Smooth muscle cell (in vitro differentiated cells): ENCODE measurements around the gene TSPAN32. TPM values are rescaled to one million over a fixed set of nuclear protein-coding genes. Genes with fewer than 3 reads are reported as not detected.

Experiments
- DNase-seq: peaks from one replicate; lab custom pipeline; 2025; ENCODE audit not compliant: unreplicated experiment; lab: John Stamatoyannopoulos, UW
- H2AFZ ChIP-seq: fragments of 200-600 bp; sonication (generic); 2 replicates; pipeline ENCODE4 v1.6.0; 2016; ENCODE audit warnings: antibody characterized with exemption, low read depth, mild to moderate bottlenecking
- H3F3A ChIP-seq: fragments of 200-600 bp; sonication (generic); 2 replicates; pipeline ENCODE4 v1.6.0; 2017; ENCODE audit warnings: antibody characterized with exemption, low read depth
- H3K27ac ChIP-seq: fragments of 200-600 bp; sonication (generic); 2 replicates; pipeline ENCODE4 v1.5.1; 2016; ENCODE audit warnings: low read depth, mild to moderate bottlenecking
- H3K27me3 ChIP-seq: fragments of 200-600 bp; sonication (generic); 2 replicates; pipeline ENCODE4 v1.6.1; 2016; ENCODE audit warnings: low read depth, mild to moderate bottlenecking
- H3K36me3 ChIP-seq: fragments of 200-600 bp; sonication (generic); 2 replicates; pipeline ENCODE4 v1.5.1; 2016; ENCODE audit warnings: low read depth
- H3K4me1 ChIP-seq: fragments of 200-600 bp; sonication (generic); 2 replicates; pipeline ENCODE4 v1.5.1; 2016; ENCODE audit warnings: low read depth
- H3K4me2 ChIP-seq: fragments of 200-600 bp; sonication (generic); 2 replicates; pipeline ENCODE4 v1.6.0; 2016; ENCODE audit warnings: mild to moderate bottlenecking
- H3K4me3 ChIP-seq: fragments of 200-600 bp; sonication (generic); 2 replicates; pipeline ENCODE4 v1.5.1; 2016; ENCODE audit warnings: mild to moderate bottlenecking
- H3K79me2 ChIP-seq: fragments of 200-600 bp; sonication (generic); 2 replicates; pipeline ENCODE4 v1.6.0; 2016; ENCODE audit warnings: low read depth, mild to moderate bottlenecking
- H3K9ac ChIP-seq: fragments of 200-600 bp; sonication (generic); 2 replicates; pipeline ENCODE4 v1.6.0; 2016; ENCODE audit warnings: low read depth
- H3K9me3 ChIP-seq: fragments of 200-600 bp; sonication (generic); replicated peaks from 2 replicates; pipeline ENCODE4 v1.5.1; 2016; ENCODE audit warnings: low read depth
- H4K20me1 ChIP-seq: fragments of 200-600 bp; sonication (generic); 2 replicates; pipeline ENCODE4 v1.6.0; 2016; ENCODE audit warnings: low read depth
- WGBS: methylation state at CpG from one replicate; pipeline ENCODE4 v1.1.7; 2016; ENCODE audit warnings: low lambda C conversion rate; 5-methylcytosine and 5-hydroxymethylcytosine counted together
- polyA plus RNA-seq: library from polyadenylated mRNA; unstranded; fragments of >200 nt; fragmentation: Nextera tagmentation; extraction: Ambion mirVana; gene quantifications from 2 replicates; pipeline ENCODE4 v1.2.1, GENCODE V29; 2016
- total RNA-seq: library from RNA; depleted of rRNA; stranded (reverse); fragments of >200 nt; gene quantifications from 2 replicates; pipeline ENCODE4 v1.2.3, GENCODE V29; 2014
- TF ChIP-seq, protein P1 (sequence below): fragments of 200-600 bp; sonication (generic); IDR thresholded peaks from 2 replicates; pipeline ENCODE4 v1.5.1; 2017; ENCODE audit warnings: borderline replicate concordance, mild to moderate bottlenecking, antibody characterized with exemption; ENCODE audit not compliant: insufficient read depth, poor library complexity, severe bottlenecking

The TSPAN32 gene
- total and polyA plus RNA-seq, 2 experiments from 2014 or later: not detected

DNA sequence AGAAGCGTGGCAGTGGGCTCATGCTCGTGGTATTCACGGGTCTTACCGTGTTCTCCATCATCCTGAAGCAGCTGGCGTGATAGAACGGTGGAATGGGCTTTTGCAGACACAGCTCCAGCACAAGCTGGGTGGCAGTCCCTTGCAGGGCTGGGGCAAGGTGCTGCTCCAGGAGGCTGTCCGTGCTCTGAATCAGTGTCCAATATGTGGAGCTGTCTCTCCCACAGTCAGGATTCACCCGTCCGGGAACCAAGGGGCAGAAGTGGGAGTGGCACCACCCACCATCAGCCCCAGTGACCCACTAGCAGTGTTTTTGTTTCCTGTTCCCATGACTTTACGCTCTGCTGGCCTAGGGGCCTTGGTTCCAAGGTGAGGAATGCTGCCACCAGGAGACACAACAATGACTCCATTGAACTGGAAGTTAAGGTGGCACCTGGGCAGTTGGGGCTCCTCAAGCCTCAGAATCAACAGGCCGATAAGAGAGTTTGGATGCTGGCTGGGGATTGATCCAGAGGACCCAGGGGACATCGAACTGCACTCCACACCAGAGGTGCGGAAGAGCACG is 58.3 kb downstream of the TSPAN32 start:
- WGBS: 93% methylated on average over 14 of the region's 14 CpGs
- TF ChIP-seq, protein P1, sequence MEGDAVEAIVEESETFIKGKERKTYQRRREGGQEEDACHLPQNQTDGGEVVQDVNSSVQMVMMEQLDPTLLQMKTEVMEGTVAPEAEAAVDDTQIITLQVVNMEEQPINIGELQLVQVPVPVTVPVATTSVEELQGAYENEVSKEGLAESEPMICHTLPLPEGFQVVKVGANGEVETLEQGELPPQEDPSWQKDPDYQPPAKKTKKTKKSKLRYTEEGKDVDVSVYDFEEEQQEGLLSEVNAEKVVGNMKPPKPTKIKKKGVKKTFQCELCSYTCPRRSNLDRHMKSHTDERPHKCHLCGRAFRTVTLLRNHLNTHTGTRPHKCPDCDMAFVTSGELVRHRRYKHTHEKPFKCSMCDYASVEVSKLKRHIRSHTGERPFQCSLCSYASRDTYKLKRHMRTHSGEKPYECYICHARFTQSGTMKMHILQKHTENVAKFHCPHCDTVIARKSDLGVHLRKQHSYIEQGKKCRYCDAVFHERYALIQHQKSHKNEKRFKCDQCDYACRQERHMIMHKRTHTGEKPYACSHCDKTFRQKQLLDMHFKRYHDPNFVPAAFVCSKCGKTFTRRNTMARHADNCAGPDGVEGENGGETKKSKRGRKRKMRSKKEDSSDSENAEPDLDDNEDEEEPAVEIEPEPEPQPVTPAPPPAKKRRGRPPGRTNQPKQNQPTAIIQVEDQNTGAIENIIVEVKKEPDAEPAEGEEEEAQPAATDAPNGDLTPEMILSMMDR: no peak
- no peaks in the 10 kb centered on the region for H3K36me3 ChIP-seq

DNA sequence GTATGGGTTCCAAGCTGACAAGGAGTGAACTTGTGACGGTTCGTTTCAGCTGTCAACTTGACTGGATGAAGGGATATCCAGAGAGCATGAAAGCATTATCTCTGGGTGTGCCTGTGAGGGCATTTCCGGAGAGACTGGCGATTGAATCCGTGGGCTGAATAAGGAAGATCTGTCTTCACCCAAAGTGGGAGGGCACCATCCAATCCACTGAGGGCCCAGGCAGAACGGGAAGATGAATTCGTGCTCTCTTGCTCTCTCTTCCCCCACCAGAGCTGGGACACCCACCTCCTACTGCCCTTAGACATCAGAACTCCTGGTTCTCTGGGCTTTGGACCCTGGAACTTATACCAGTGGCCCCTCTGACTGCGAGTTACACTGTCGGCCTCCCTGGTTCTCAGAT is 59.8 kb downstream of the TSPAN32 start:
- Histone ChIP-seq H3K36me3 (no peaks in the 10 kb centered on the region), H3K4me1 (no peaks in the 10 kb centered on the region), H3K27me3 (no peaks in the 10 kb centered on the region), H2AFZ (no peak overlapping the region), H3K4me2 (no peak overlapping the region), H4K20me1 (no peaks in the 10 kb centered on the region), H3K9me3 (no peaks in the 10 kb centered on the region), H3K9ac (no peak overlapping the region), H3K27ac (no peak overlapping the region), H3F3A (no peaks in the 10 kb centered on the region), H3K4me3 (no peak overlapping the region), H3K79me2 (no peaks in the 10 kb centered on the region)
- no peak for DNase-seq
- TF ChIP-seq, protein P1: no peak
- WGBS: 82% methylated on average over 9 of the region's 9 CpGs

More for the DNA sequence above, 58.3 kb downstream of the TSPAN32 start:
- no peak overlapping the region for H3K4me3 ChIP-seq
- H3K9me3 ChIP-seq: no peaks in the 10 kb centered on the region
- no peak overlapping the region for H3K27ac ChIP-seq
- H3K27me3 ChIP-seq: no peaks in the 10 kb centered on the region
- H2AFZ ChIP-seq: no peak overlapping the region
- H3K4me2 ChIP-seq: no peak overlapping the region
- H3K79me2 ChIP-seq: no peaks in the 10 kb centered on the region
- H3F3A ChIP-seq: no peaks in the 10 kb centered on the region
- no peaks in the 10 kb centered on the region for H4K20me1 ChIP-seq
- H3K4me1 ChIP-seq: no peaks in the 10 kb centered on the region
- no peak overlapping the region for H3K9ac ChIP-seq
- no peak for DNase-seq

DNA sequence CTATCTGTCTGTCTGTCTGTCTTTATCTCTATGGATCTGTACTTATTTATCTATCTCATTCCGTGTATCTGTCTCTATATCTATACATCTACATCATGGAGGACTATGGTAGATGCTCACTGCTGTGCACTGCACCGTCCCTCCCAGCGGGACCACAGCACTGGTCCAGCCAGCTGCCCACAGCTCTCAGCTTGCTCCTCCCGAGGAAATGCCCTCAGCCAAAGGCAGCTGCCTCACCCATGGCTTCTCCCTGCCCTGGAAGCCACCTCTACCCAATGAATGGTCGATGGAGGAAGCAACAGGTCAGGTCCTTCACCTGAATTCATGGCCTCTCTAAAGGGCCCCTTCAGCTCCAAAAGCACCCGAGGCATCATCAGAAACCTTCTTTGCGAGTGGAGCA is 60.6 kb downstream of the TSPAN32 start:
- H3K9me3 ChIP-seq: no peaks in the 10 kb centered on the region
- no peak overlapping the region for H3K4me2 ChIP-seq
- H4K20me1 ChIP-seq: no peaks in the 10 kb centered on the region
- no peaks in the 10 kb centered on the region for H3K4me1 ChIP-seq
- H3F3A ChIP-seq: no peaks in the 10 kb centered on the region
- 95% methylated on average over 7 of the region's 7 CpGs for WGBS
- H3K27ac ChIP-seq: no peak overlapping the region
- no peaks in the 10 kb centered on the region for H3K27me3 ChIP-seq
- H3K4me3 ChIP-seq: no peak overlapping the region
- no peak for DNase-seq
- no peaks in the 10 kb centered on the region for H3K36me3 ChIP-seq
- no peak overlapping the region for H2AFZ ChIP-seq
- no peaks in the 10 kb centered on the region for H3K79me2 ChIP-seq
- no peak overlapping the region for H3K9ac ChIP-seq
- TF ChIP-seq, protein P1: no peak

DNA sequence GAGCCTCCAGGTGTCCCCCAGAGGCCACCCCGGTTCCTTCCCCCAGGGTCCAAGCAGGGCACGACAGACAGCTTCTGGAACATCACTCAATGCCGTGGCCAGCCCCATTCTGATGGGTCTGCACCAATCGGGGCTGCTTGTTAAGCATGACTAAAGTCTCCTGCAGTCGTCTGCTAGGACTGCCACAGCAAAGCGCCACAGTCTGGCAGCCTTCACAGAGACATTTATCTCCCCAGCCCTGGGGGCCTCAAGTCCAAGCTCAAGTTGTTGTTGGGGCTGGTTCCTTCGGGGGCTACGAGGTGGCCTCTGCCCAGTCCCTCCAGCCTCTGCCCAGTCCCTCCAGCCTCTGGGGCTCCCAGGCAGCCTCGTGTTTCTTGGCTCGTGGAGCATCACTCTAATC is 61.3 kb downstream of the TSPAN32 start:
- Histone ChIP-seq H3K4me3 (no peak overlapping the region), H3K27me3 (no peaks in the 10 kb centered on the region), H2AFZ (no peak overlapping the region), H3K4me1 (no peaks in the 10 kb centered on the region), H3K9me3 (no peaks in the 10 kb centered on the region), H3K27ac (no peak overlapping the region), H3K4me2 (no peak overlapping the region), H3K79me2 (no peaks in the 10 kb centered on the region), H3K9ac (no peak overlapping the region), H4K20me1 (no peaks in the 10 kb centered on the region), H3K36me3 (no peaks in the 10 kb centered on the region), H3F3A (no peaks in the 10 kb centered on the region)
- DNase-seq: no peak
- WGBS: 93% methylated on average over 10 of the region's 10 CpGs
- TF ChIP-seq, protein P1: no peak
